GM12892 (cell line): ENCODE measurements around the gene CRYAB.

Source experiments
- DNase-seq: peaks from one replicate; pipeline ENCODE4 v3.0.0; 2011; ENCODE audit not compliant: insufficient read length
- FAIRE-seq: peaks from 2 replicates; lab custom pipeline; 2011; peaks lifted over from hg19 to GRCh38; lab: Jason Lieb, UNC
- POLR2A ChIP-seq: IDR thresholded peaks from 2 replicates; pipeline ENCODE4 v1.6.1; 2011; ENCODE audit warnings: low read depth, low read length, control low read depth
- POLR2AphosphoS5 ChIP-seq: IDR thresholded peaks from 2 replicates; pipeline ENCODE4 v1.6.1; 2011; ENCODE audit warnings: low read depth, low read length, control low read depth
- TAF1 ChIP-seq: IDR thresholded peaks from 2 replicates; pipeline ENCODE4 v1.6.1; 2011; ENCODE audit warnings: low read depth, mild to moderate bottlenecking, control low read depth, low read length, borderline replicate concordance

The CRYAB gene

GRCh38 chr11:111879637-111879960, 32.0 kb downstream of the CRYAB start:
- TF ChIP-seq TAF1 = no peak
- DNase-seq (no peak), FAIRE-seq (no peak)

GRCh38 chr11:111878849-111879636, 32.5 kb downstream of the CRYAB start, which contains the start of the genes CFAP68 and FDXACB1:
Gene CFAP68, plus strand, starts transcription at chr11:111879541. Its CDS starts 20 bp downstream, at chr11:111879561.
Gene FDXACB1, minus strand, starts transcription at chr11:111879165. Its CDS starts 33 bp downstream, at chr11:111879132.
- DNase-seq (peak; percentile 86), FAIRE-seq (peak; percentile 100)
- peak; percentile 79 for TF ChIP-seq POLR2AphosphoS5
- peak; percentile 80 for TF ChIP-seq POLR2A
- peak; percentile 44; the same call in 1 of the 2 replicates for TF ChIP-seq TAF1

GRCh38 chr11:111878385-111878848, 33.2 kb downstream of the CRYAB start:
- FAIRE-seq (no peak), DNase-seq (no peak)
- no peak for TF ChIP-seq POLR2A
- TF ChIP-seq TAF1 = no peak
- no peak for TF ChIP-seq POLR2AphosphoS5

GRCh38 chr11:111871693-111872161, 39.8 kb downstream of the CRYAB start:
- FAIRE-seq (no peak), DNase-seq (no peak)
- TF ChIP-seq POLR2A = no peak
- no peak for TF ChIP-seq TAF1
- no peak for TF ChIP-seq POLR2AphosphoS5

- no peak for TF ChIP-seq POLR2AphosphoS5
- TF ChIP-seq TAF1 = peak; percentile 37; the same call in 1 of the 2 replicates
- peak; percentile 56; the same call in 1 of the 2 replicates for TF ChIP-seq POLR2A
- peak; percentile 73 for DNase-seq
- peak; percentile 100 for FAIRE-seq
Measured at GRCh38 chr11:111870886-111871692, 40.5 kb downstream of the CRYAB start, which contains the start of gene ALG9. Gene ALG9, minus strand, starts transcription at chr11:111871581. Its CDS starts 99 bp downstream, at chr11:111871482.

- no peak for FAIRE-seq
- DNase-seq = no peak
- TF ChIP-seq POLR2A (no peak), POLR2AphosphoS5 (no peak), TAF1 (no peak)
Measured at GRCh38 chr11:111870522-111870885, 41.1 kb downstream of the CRYAB start.

- TF ChIP-seq POLR2A (no peak), POLR2AphosphoS5 (no peak), TAF1 (no peak)
- FAIRE-seq = peak; percentile 38
- DNase-seq = no peak
Measured at GRCh38 chr11:111870113-111870512, 41.5 kb downstream of the CRYAB start.

GRCh38 chr11:111860257-111860656, 51.3 kb downstream of the CRYAB start:
- DNase-seq (no peak), FAIRE-seq (no peak)
- no peak for TF ChIP-seq TAF1
- TF ChIP-seq POLR2AphosphoS5 = no peak
- TF ChIP-seq POLR2A = no peak
